GM23338 (cell line): Measurements from ENCODE around the gene TLX1. TPM values are rescaled to one million over a fixed set of nuclear protein-coding genes. Genes with fewer than 3 reads are reported as not detected.

Experiments
- ATAC-seq: fragments of 200-7000 bp; cut with Tn5 transposase; 3 replicates; pipeline ENCODE4 v1.9.1; 2020
- DNase-seq: peaks from one replicate; pipeline ENCODE4 v3.0.0-alpha.2; 2015; ENCODE audit warnings: low spot score
- H2AFZ ChIP-seq: fragments of 200-600 bp; sonication (generic); 2 replicates; pipeline ENCODE4 v1.8.0; 2016; ENCODE audit warnings: antibody characterized with exemption, mild to moderate bottlenecking, moderate library complexity
- H3F3A ChIP-seq: fragments of 200-600 bp; sonication (generic); replicated peaks from 2 replicates; pipeline ENCODE4 v1.8.0; 2017; ENCODE audit warnings: antibody characterized with exemption, mixed run types, low read depth
- H3K27ac ChIP-seq: fragments of 200-600 bp; sonication (generic); 2 replicates; pipeline ENCODE4 v1.6.1; 2016; ENCODE audit warnings: low read depth
- H3K27me3 ChIP-seq: fragments of 200-600 bp; sonication (generic); 2 replicates; pipeline ENCODE4 v1.8.0; 2016; ENCODE audit warnings: mild to moderate bottlenecking, mixed run types, moderate library complexity; ENCODE audit not compliant: insufficient read depth
- H3K36me3 ChIP-seq: fragments of 200-600 bp; sonication (generic); 2 replicates; pipeline ENCODE4 v1.8.0; 2016; ENCODE audit warnings: mild to moderate bottlenecking; ENCODE audit not compliant: insufficient read depth
- H3K4me1 ChIP-seq: fragments of 200-600 bp; sonication (generic); 2 replicates; pipeline ENCODE4 v1.8.0; 2016; ENCODE audit warnings: mild to moderate bottlenecking, moderate library complexity; ENCODE audit not compliant: insufficient read depth
- H3K4me2 ChIP-seq: fragments of 200-600 bp; sonication (generic); 2 replicates; pipeline ENCODE4 v1.7.1; 2017; ENCODE audit warnings: mixed run types
- H3K4me3 ChIP-seq: fragments of 200-600 bp; sonication (generic); 2 replicates; pipeline ENCODE4 v1.6.1; 2016; ENCODE audit warnings: mixed run types
- H3K79me2 ChIP-seq: fragments of 200-600 bp; sonication (generic); replicated peaks from 2 replicates; pipeline ENCODE4 v1.8.0; 2017; ENCODE audit warnings: mild to moderate bottlenecking; ENCODE audit not compliant: insufficient read depth
- H3K9me2 ChIP-seq: fragments of 200-600 bp; sonication (generic); 2 replicates; pipeline ENCODE4 v1.8.0; 2017; ENCODE audit not compliant: insufficient read depth
- H4K20me1 ChIP-seq: fragments of 200-600 bp; sonication (generic); replicated peaks from 2 replicates; pipeline ENCODE4 v1.8.0; 2017; ENCODE audit warnings: mild to moderate bottlenecking; ENCODE audit not compliant: insufficient read depth
- H3K27ac Mint-ChIP-seq: 2 replicates; pipeline ENCODE4 v1.8.0; 2020; ENCODE audit warnings: inconsistent platforms, mild to moderate bottlenecking, moderate library complexity, mixed read lengths
- H3K27me3 Mint-ChIP-seq: 3 replicates; pipeline ENCODE4 v1.8.0; 2022; ENCODE audit warnings: low read depth, mild to moderate bottlenecking, moderate library complexity, mixed read lengths, inconsistent platforms; ENCODE audit not compliant: insufficient read depth, poor library complexity
- H3K36me3 Mint-ChIP-seq: 3 replicates; pipeline ENCODE4 v1.8.0; 2021; ENCODE audit warnings: low read depth, mild to moderate bottlenecking, inconsistent platforms, moderate library complexity, mixed read lengths
- H3K4me1 Mint-ChIP-seq: 3 replicates; pipeline ENCODE4 v1.8.0; 2020; ENCODE audit warnings: mild to moderate bottlenecking, inconsistent platforms, mixed read lengths
- H3K4me3 Mint-ChIP-seq: 3 replicates; pipeline ENCODE4 v1.8.0; 2021; ENCODE audit warnings: moderate library complexity, mild to moderate bottlenecking, inconsistent platforms, mixed read lengths
- H3K9me3 Mint-ChIP-seq: 3 replicates; pipeline ENCODE4 v1.8.0; 2020; ENCODE audit warnings: moderate library complexity, mild to moderate bottlenecking, inconsistent platforms, mixed read lengths
- CREB1 ChIP-seq: fragments of 250-450 bp; sonication (Bioruptor Pico); IDR thresholded peaks from 2 replicates; pipeline ENCODE4 v1.5.0; 2020; ENCODE audit warnings: low read depth, mild to moderate bottlenecking, moderate library complexity
- EZH2phosphoT487 ChIP-seq: fragments of 200-600 bp; sonication (generic); IDR thresholded peaks from one replicate; pipeline ENCODE4 v1.8.1; 2018; ENCODE audit warnings: antibody characterized with exemption; ENCODE audit not compliant: unreplicated experiment
- JUNB ChIP-seq: IDR thresholded peaks from one replicate; pipeline ENCODE4 v1.6.1; 2016; ENCODE audit warnings: antibody characterized with exemption; ENCODE audit not compliant: unreplicated experiment
- STAT1 ChIP-seq: IDR thresholded peaks from one replicate; pipeline ENCODE4 v1.6.1; 2016; ENCODE audit warnings: antibody characterized with exemption; ENCODE audit not compliant: unreplicated experiment
- polyA plus RNA-seq: library from polyadenylated mRNA; unstranded; fragments of >200 nt; fragmentation: Nextera tagmentation; extraction: Ambion mirVana; gene quantifications from 2 replicates; pipeline ENCODE4 v1.2.1, GENCODE V29; 2016
- total RNA-seq: library from RNA; depleted of rRNA; stranded (reverse); fragments of >200 nt; shearing (Covaris generic); gene quantifications from 2 replicates; pipeline ENCODE4 v1.2.3, GENCODE V29; 2014
- TF ChIP-seq, protein P1 (sequence below), 2 experiments: fragments of 200-600 bp in 1 of 2; sonication (generic) in 1 of 2; conservative IDR thresholded peaks; 2 replicates each; pipeline versions ENCODE4 v1.5.1 to v1.6.1; 2016 to 2017; ENCODE audit warnings: antibody characterized with exemption in 2 of 2, low read depth in 2 of 2, mild to moderate bottlenecking in 2 of 2, moderate library complexity in 1 of 2
- TF ChIP-seq, protein P2 (sequence below): IDR thresholded peaks from 2 replicates; pipeline ENCODE4 v1.6.1; 2016; ENCODE audit warnings: antibody characterized with exemption
- TF ChIP-seq, protein P3 (sequence below): fragments of 250-450 bp; sonication (Bioruptor Pico); IDR thresholded peaks from 2 replicates; pipeline ENCODE4 v1.5.0; 2020; ENCODE audit warnings: mild to moderate bottlenecking, moderate library complexity
- TF ChIP-seq, protein P4 (sequence below): IDR thresholded peaks from one replicate; pipeline ENCODE4 v1.6.1; 2018; ENCODE audit warnings: antibody characterized with exemption; ENCODE audit not compliant: unreplicated experiment

The TLX1 gene
- total and polyA plus RNA-seq, 2 experiments from 2014 or later = not detected

DNA sequence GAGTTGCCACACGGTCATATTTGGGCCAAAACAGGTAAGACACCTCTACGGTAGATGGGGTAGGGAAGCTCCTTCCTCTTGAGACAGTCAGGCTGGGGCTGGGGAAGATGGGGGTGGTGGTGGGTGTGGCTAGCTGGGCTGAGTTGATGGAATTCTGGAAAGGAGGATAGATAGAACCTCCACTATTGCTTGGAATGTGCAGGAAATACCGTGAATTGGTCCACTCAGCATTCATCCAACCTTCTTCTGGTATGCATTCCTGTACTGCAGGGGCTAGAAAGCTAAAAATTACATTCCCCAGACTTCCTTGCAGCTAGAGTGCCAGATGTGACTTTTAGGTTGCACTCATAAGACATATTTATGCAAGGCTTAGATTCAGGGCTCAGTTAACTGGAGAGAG lies 24.8 kb downstream of the TLX1 start:
- Histone ChIP-seq H3K27ac (no peak overlapping the region), H3K27me3 (peaks cover 29% of the 10 kb centered on the region), H3F3A (no peaks in the 10 kb centered on the region), H3K4me3 (no peak overlapping the region), H3K9me2 (no peaks in the 10 kb centered on the region), H3K36me3 (no peaks in the 10 kb centered on the region), H3K4me1 (no peaks in the 10 kb centered on the region; the same call in 1 of the 2 replicates), H3K4me2 (no peak overlapping the region), H3K79me2 (no peaks in the 10 kb centered on the region), H4K20me1 (no peaks in the 10 kb centered on the region), H2AFZ (no peak overlapping the region)
- Mint-ChIP-seq H3K27ac (no peak overlapping the region), H3K36me3 (no peaks in the 10 kb centered on the region), H3K27me3 (peaks cover 23% of the 10 kb centered on the region), H3K4me3 (no peak overlapping the region), H3K4me1 (peaks cover under 1% of the 10 kb centered on the region), H3K9me3 (peaks cover 6% of the 10 kb centered on the region; the same call in 2 of the 3 replicates)
- TF ChIP-seq STAT1 (no peak), CREB1 (CRISPR knock-in tag) (no peak), JUNB (no peak), EZH2phosphoT487 (no peak)
- TF ChIP-seq, protein P1, sequence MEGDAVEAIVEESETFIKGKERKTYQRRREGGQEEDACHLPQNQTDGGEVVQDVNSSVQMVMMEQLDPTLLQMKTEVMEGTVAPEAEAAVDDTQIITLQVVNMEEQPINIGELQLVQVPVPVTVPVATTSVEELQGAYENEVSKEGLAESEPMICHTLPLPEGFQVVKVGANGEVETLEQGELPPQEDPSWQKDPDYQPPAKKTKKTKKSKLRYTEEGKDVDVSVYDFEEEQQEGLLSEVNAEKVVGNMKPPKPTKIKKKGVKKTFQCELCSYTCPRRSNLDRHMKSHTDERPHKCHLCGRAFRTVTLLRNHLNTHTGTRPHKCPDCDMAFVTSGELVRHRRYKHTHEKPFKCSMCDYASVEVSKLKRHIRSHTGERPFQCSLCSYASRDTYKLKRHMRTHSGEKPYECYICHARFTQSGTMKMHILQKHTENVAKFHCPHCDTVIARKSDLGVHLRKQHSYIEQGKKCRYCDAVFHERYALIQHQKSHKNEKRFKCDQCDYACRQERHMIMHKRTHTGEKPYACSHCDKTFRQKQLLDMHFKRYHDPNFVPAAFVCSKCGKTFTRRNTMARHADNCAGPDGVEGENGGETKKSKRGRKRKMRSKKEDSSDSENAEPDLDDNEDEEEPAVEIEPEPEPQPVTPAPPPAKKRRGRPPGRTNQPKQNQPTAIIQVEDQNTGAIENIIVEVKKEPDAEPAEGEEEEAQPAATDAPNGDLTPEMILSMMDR (conservative IDR thresholded peaks at IDR 0.05; ENCODE audit: low read depth in 2 of 2) = no peak
- TF ChIP-seq, protein P2, sequence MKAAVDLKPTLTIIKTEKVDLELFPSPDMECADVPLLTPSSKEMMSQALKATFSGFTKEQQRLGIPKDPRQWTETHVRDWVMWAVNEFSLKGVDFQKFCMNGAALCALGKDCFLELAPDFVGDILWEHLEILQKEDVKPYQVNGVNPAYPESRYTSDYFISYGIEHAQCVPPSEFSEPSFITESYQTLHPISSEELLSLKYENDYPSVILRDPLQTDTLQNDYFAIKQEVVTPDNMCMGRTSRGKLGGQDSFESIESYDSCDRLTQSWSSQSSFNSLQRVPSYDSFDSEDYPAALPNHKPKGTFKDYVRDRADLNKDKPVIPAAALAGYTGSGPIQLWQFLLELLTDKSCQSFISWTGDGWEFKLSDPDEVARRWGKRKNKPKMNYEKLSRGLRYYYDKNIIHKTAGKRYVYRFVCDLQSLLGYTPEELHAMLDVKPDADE = no peak
- ATAC-seq = no peak
- DNase-seq = no peak

DNA sequence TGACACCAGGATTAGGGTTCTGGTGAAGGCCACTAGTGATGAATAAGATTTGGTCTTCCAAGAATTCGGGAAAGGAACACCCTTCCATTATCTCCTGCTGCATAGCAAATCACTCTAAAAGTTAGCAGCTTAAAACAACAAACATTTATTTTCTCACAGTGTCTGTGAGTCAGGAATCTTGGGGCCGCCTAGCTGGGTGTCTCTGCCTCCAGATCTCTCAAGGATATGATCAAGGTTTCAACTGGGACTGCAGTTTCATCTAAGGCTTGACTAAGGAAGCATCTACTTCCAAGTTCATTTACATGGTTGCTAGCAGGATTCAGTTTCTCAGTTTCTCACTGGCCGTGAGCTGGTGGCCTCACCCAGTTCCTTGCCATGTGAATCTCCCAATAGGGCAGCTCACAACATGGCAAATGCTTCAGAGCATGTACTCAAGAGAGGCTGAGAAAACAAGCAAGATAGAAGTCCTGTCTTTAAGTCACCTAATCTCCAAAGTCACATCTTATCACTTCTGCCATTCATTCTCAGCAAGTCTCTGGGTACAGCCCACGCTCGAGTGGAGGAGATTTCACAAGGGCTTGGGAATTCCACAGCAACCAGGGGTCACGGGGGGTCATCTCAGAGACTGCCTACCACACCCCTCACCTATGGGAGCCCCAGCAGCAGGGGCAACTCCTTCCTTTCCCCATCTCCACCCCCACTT lies 26.8 kb downstream of the TLX1 start:
- peaks cover 31% of the 10 kb centered on the region for H3K27me3 Mint-ChIP-seq
- H2AFZ ChIP-seq = no peak overlapping the region
- DNase-seq = no peak
- TF ChIP-seq EZH2phosphoT487 (no peak), JUNB (no peak)
- TF ChIP-seq, protein P3, sequence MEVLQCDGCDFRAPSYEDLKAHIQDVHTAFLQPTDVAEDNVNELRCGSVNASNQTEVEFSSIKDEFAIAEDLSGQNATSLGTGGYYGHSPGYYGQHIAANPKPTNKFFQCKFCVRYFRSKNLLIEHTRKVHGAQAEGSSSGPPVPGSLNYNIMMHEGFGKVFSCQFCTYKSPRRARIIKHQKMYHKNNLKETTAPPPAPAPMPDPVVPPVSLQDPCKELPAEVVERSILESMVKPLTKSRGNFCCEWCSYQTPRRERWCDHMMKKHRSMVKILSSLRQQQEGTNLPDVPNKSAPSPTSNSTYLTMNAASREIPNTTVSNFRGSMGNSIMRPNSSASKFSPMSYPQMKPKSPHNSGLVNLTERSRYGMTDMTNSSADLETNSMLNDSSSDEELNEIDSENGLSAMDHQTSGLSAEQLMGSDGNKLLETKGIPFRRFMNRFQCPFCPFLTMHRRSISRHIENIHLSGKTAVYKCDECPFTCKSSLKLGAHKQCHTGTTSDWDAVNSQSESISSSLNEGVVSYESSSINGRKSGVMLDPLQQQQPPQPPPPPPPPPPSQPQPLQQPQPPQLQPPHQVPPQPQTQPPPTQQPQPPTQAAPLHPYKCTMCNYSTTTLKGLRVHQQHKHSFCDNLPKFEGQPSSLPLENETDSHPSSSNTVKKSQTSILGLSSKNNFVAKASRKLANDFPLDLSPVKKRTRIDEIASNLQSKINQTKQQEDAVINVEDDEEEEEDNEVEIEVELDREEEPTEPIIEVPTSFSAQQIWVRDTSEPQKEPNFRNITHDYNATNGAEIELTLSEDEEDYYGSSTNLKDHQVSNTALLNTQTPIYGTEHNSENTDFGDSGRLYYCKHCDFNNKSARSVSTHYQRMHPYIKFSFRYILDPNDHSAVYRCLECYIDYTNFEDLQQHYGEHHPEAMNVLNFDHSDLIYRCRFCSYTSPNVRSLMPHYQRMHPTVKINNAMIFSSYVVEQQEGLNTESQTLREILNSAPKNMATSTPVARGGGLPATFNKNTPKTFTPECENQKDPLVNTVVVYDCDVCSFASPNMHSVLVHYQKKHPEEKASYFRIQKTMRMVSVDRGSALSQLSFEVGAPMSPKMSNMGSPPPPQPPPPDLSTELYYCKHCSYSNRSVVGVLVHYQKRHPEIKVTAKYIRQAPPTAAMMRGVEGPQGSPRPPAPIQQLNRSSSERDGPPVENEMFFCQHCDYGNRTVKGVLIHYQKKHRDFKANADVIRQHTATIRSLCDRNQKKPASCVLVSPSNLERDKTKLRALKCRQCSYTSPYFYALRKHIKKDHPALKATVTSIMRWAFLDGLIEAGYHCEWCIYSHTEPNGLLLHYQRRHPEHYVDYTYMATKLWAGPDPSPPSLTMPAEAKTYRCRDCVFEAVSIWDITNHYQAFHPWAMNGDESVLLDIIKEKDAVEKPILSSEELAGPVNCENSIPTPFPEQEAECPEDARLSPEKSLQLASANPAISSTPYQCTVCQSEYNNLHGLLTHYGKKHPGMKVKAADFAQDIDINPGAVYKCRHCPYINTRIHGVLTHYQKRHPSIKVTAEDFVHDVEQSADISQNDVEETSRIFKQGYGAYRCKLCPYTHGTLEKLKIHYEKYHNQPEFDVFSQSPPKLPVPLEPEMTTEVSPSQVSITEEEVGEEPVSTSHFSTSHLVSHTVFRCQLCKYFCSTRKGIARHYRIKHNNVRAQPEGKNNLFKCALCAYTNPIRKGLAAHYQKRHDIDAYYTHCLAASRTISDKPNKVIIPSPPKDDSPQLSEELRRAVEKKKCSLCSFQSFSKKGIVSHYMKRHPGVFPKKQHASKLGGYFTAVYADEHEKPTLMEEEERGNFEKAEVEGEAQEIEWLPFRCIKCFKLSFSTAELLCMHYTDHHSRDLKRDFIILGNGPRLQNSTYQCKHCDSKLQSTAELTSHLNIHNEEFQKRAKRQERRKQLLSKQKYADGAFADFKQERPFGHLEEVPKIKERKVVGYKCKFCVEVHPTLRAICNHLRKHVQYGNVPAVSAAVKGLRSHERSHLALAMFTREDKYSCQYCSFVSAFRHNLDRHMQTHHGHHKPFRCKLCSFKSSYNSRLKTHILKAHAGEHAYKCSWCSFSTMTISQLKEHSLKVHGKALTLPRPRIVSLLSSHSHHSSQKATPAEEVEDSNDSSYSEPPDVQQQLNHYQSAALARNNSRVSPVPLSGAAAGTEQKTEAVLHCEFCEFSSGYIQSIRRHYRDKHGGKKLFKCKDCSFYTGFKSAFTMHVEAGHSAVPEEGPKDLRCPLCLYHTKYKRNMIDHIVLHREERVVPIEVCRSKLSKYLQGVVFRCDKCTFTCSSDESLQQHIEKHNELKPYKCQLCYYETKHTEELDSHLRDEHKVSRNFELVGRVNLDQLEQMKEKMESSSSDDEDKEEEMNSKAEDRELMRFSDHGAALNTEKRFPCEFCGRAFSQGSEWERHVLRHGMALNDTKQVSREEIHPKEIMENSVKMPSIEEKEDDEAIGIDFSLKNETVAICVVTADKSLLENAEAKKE (CRISPR knock-in tag) = no peak
- TF ChIP-seq, protein P4, sequence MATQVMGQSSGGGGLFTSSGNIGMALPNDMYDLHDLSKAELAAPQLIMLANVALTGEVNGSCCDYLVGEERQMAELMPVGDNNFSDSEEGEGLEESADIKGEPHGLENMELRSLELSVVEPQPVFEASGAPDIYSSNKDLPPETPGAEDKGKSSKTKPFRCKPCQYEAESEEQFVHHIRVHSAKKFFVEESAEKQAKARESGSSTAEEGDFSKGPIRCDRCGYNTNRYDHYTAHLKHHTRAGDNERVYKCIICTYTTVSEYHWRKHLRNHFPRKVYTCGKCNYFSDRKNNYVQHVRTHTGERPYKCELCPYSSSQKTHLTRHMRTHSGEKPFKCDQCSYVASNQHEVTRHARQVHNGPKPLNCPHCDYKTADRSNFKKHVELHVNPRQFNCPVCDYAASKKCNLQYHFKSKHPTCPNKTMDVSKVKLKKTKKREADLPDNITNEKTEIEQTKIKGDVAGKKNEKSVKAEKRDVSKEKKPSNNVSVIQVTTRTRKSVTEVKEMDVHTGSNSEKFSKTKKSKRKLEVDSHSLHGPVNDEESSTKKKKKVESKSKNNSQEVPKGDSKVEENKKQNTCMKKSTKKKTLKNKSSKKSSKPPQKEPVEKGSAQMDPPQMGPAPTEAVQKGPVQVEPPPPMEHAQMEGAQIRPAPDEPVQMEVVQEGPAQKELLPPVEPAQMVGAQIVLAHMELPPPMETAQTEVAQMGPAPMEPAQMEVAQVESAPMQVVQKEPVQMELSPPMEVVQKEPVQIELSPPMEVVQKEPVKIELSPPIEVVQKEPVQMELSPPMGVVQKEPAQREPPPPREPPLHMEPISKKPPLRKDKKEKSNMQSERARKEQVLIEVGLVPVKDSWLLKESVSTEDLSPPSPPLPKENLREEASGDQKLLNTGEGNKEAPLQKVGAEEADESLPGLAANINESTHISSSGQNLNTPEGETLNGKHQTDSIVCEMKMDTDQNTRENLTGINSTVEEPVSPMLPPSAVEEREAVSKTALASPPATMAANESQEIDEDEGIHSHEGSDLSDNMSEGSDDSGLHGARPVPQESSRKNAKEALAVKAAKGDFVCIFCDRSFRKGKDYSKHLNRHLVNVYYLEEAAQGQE = no peak

More for the DNA sequence above, 26.8 kb downstream of the TLX1 start:
- peaks cover 20% of the 10 kb centered on the region for H3K27me3 ChIP-seq
- H3F3A ChIP-seq = 0 out of 2 replicates have a peak, but pooled peaks cover 2% of the 10 kb centered on the region
- Mint-ChIP-seq H3K4me3 (no peak overlapping the region), H3K27ac (no peak overlapping the region), H3K4me1 (peaks cover 15% of the 10 kb centered on the region), H3K9me3 (peaks cover 6% of the 10 kb centered on the region; the same call in 2 of the 3 replicates), H3K36me3 (no peaks in the 10 kb centered on the region)
- H4K20me1 ChIP-seq = no peaks in the 10 kb centered on the region
- H3K36me3 ChIP-seq = no peaks in the 10 kb centered on the region
- no peak for ATAC-seq
- peaks cover 6% of the 10 kb centered on the region; the same call in 1 of the 2 replicates for H3K4me1 ChIP-seq
- no peak overlapping the region for H3K4me2 ChIP-seq
- H3K27ac ChIP-seq = no peak overlapping the region
- no peaks in the 10 kb centered on the region for H3K9me2 ChIP-seq
- H3K4me3 ChIP-seq = no peak overlapping the region
- H3K79me2 ChIP-seq = no peaks in the 10 kb centered on the region
